Keratinocyte (primary cell): ENCODE results near the gene TBXAS1. TPM values are rescaled to one million over a fixed set of nuclear protein-coding genes. Genes with fewer than 3 reads are reported as not detected.

Experiments
- DNase-seq: peaks from one replicate; pipeline ENCODE4 v3.0.0-alpha.2; 2011; ENCODE audit warnings: low read depth, missing footprints, low spot score
- FAIRE-seq: peaks from 2 replicates; lab custom pipeline; 2011; peaks lifted over from hg19 to GRCh38; lab: Jason Lieb, UNC
- H2AFZ ChIP-seq: 2 replicates; pipeline ENCODE4 v1.6.0; 2012; ENCODE audit warnings: low read length, control low read depth, inconsistent platforms; ENCODE audit not compliant: control insufficient read depth
- H3K27ac ChIP-seq: 2 replicates; pipeline ENCODE4 v1.5.1; 2011; ENCODE audit warnings: low read length; ENCODE audit not compliant: control insufficient read depth, insufficient read depth
- H3K27me3 ChIP-seq: 3 replicates; pipeline ENCODE4 v1.6.0; 2011; ENCODE audit warnings: low read length; ENCODE audit not compliant: control insufficient read depth, insufficient read depth; ENCODE audit errors: extremely low read depth
- H3K36me3 ChIP-seq, 2 experiments: 2 replicates in 1 of 2; 3 replicates in 1 of 2; pipeline ENCODE4 v1.5.1; 2011; ENCODE audit warnings: low read length in 2 of 2, mild to moderate bottlenecking in 1 of 2; ENCODE audit not compliant: control insufficient read depth in 2 of 2, insufficient read depth in 2 of 2; ENCODE audit errors: extremely low read depth in 1 of 2
- H3K4me1 ChIP-seq: 3 replicates; pipeline ENCODE4 v1.5.1; 2011; ENCODE audit warnings: low read length; ENCODE audit not compliant: control insufficient read depth, insufficient read depth; ENCODE audit errors: extremely low read depth
- H3K4me2 ChIP-seq: 3 replicates; pipeline ENCODE4 v1.6.0; 2011; ENCODE audit warnings: low read depth, low read length; ENCODE audit not compliant: control insufficient read depth, insufficient read depth; ENCODE audit errors: extremely low read depth
- H3K4me3 ChIP-seq, 3 experiments: fragments of 200-600 bp in 1 of 3; sonication (generic) in 1 of 3; 2 replicates in 2 of 3; 3 replicates in 1 of 3; pipeline ENCODE4 v1.5.1; 2011 to 2016; ENCODE audit warnings: low read length in 3 of 3, mild to moderate bottlenecking in 3 of 3, control low read depth in 2 of 3, inconsistent platforms in 1 of 3, low read depth in 1 of 3, mixed read lengths in 1 of 3, mixed run types in 1 of 3, moderate library complexity in 1 of 3; ENCODE audit not compliant: control insufficient read depth in 2 of 3, insufficient read depth in 2 of 3; ENCODE audit errors: extremely low read depth in 1 of 3
- H3K79me2 ChIP-seq: 2 replicates; pipeline ENCODE4 v1.6.0; 2012; ENCODE audit warnings: low read length; ENCODE audit not compliant: control insufficient read depth, insufficient read depth
- H3K9ac ChIP-seq: 3 replicates; pipeline ENCODE4 v1.6.0; 2011; ENCODE audit warnings: low read length; ENCODE audit not compliant: control insufficient read depth, insufficient read depth; ENCODE audit errors: extremely low read depth
- H3K9me1 ChIP-seq: 3 replicates; pipeline ENCODE4 v1.6.0; 2011; ENCODE audit warnings: low read length; ENCODE audit not compliant: control insufficient read depth, insufficient read depth; ENCODE audit errors: extremely low read depth
- H3K9me3 ChIP-seq: 2 replicates; pipeline ENCODE4 v1.5.1; 2012; ENCODE audit warnings: low read depth, low read length; ENCODE audit not compliant: control insufficient read depth
- H4K20me1 ChIP-seq: 3 replicates; pipeline ENCODE4 v1.6.0; 2011; ENCODE audit warnings: low read length; ENCODE audit not compliant: control insufficient read depth, insufficient read depth; ENCODE audit errors: extremely low read depth
- EZH2 ChIP-seq: IDR thresholded peaks from one replicate; pipeline ENCODE4 v1.6.1; 2012; ENCODE audit warnings: inconsistent platforms, mild to moderate bottlenecking, low read length, moderate library complexity
- dilution Hi-C: fragments of 300-500 bp; cut with MboI; formaldehyde crosslinking; loops from one replicate; pipeline ENCODE4 v1.7.0; 2020; ENCODE audit warnings: low sequenced_read_pairs; ENCODE audit not compliant: extremely low pct_ligation_motif_present
- polyA plus RNA-seq, 5 experiments: library from polyadenylated mRNA; depleted of rRNA in 3 of 5; stranded (reverse) in 3 of 5; stranded (forward) in 1 of 5; unstranded in 1 of 5; fragments of >200 nt; gene quantifications; 1 replicate in 1 of 5; 2 replicates in 3 of 5; 3 replicates in 1 of 5; pipeline versions ENCODE4 v1.2.1 to v1.2.3, GENCODE V29; 2011 to 2012; ENCODE audit warnings: missing spikeins in 2 of 5, low read depth in 1 of 5, low replicate concordance in 1 of 5
- TF ChIP-seq, protein P1 (sequence below), 3 experiments: IDR thresholded peaks in 1 of 3; conservative IDR thresholded peaks in 1 of 3; optimal IDR thresholded peaks in 1 of 3; 2 replicates in 2 of 3; 3 replicates in 1 of 3; pipeline versions ENCODE3 to v1.5.1; 2011; ENCODE audit warnings: low read length in 3 of 3, mild to moderate bottlenecking in 3 of 3, moderate library complexity in 2 of 3, control low read depth in 1 of 3, inconsistent platforms in 1 of 3; ENCODE audit not compliant: insufficient read depth in 2 of 3; ENCODE audit errors: extremely low read depth in 1 of 3

The TBXAS1 gene
- polyA plus RNA-seq, 1 donor (not counting 4 experiments of a cell fraction or from before 2014, with no cell fraction given), result 2.9 TPM

DNA sequence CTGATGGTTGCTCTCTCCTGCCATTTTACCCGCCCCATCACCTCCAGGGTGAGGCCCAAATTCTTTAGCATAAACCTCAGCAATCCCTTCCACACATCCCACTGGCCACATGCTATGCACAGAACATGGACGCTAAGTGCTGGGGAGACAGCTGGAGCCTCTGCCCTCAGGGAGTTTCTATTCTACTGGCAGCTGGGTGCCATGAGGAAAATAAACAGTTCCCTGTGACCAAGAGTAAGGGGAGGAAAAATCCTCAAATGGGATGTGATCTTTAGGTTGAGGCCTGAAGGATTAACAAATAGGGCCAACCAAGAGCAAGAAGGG is 232.5 kb downstream of the TBXAS1 start:
- Histone ChIP-seq H3K27ac (peak overlapping the region; percentile 82), H3K4me3 (peak overlapping the region; percentile 70 to 86 (median 71)), H3K4me1 (peaks cover 36% of the 10 kb centered on the region), H3K9me1 (no peaks in the 10 kb centered on the region), H3K9me3 (no peaks in the 10 kb centered on the region), H4K20me1 (peaks cover 4% of the 10 kb centered on the region), H2AFZ (no peak overlapping the region), H3K36me3 (peaks cover 3 to 8% of the 10 kb centered on the region in 2 experiments), H3K9ac (peak overlapping the region; percentile 87), H3K4me2 (peak overlapping the region; percentile 85), H3K27me3 (no peaks in the 10 kb centered on the region), H3K79me2 (peaks cover 39% of the 10 kb centered on the region)
- FAIRE-seq (no peak), DNase-seq (no peak)
- dilution Hi-C loops, result no loop called here
- TF ChIP-seq, protein P1, sequence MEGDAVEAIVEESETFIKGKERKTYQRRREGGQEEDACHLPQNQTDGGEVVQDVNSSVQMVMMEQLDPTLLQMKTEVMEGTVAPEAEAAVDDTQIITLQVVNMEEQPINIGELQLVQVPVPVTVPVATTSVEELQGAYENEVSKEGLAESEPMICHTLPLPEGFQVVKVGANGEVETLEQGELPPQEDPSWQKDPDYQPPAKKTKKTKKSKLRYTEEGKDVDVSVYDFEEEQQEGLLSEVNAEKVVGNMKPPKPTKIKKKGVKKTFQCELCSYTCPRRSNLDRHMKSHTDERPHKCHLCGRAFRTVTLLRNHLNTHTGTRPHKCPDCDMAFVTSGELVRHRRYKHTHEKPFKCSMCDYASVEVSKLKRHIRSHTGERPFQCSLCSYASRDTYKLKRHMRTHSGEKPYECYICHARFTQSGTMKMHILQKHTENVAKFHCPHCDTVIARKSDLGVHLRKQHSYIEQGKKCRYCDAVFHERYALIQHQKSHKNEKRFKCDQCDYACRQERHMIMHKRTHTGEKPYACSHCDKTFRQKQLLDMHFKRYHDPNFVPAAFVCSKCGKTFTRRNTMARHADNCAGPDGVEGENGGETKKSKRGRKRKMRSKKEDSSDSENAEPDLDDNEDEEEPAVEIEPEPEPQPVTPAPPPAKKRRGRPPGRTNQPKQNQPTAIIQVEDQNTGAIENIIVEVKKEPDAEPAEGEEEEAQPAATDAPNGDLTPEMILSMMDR (optimal IDR thresholded peaks at IDR 0.05 in 1 of 3, IDR thresholded peaks at IDR 0.05 in 1 of 3, conservative IDR thresholded peaks at IDR 0.05 in 1 of 3; ENCODE audit: extremely low read depth in 1 of 3, insufficient read depth in 2 of 3, low read length in 3 of 3), result no peak
- TF ChIP-seq EZH2, result no peak

DNA sequence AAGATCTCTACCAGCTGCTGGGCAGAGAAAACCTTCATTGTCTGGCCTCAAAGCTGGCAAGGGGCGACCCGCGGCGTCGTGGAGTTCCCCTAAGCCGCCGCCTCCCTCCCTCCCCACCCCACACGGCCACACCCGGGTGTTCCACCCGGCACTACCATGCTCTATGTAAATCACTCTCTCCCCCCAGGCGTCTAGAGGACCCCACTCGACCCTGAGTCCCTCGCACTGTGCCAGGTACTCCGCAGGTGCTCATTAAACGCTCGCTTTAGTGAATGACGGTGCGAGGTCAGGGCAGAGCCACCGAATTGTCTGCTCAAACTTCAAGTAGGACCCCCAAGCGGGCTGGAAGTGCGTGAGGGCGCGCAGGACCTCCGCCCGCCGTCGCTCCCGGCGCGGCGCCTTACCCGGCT is 233.1 kb downstream of the TBXAS1 start:
- H3K36me3 ChIP-seq, result peaks cover 0 to 4% of the 10 kb centered on the region in 2 experiments
- dilution Hi-C loops, result no loop called here
- peaks cover 34% of the 10 kb centered on the region for H3K4me1 ChIP-seq
- peaks cover 4% of the 10 kb centered on the region for H4K20me1 ChIP-seq
- H3K9me1 ChIP-seq, result no peaks in the 10 kb centered on the region
- TF ChIP-seq, protein P1 (optimal IDR thresholded peaks at IDR 0.05 in 1 of 3, IDR thresholded peaks at IDR 0.05 in 1 of 3, conservative IDR thresholded peaks at IDR 0.05 in 1 of 3; ENCODE audit: extremely low read depth in 1 of 3, insufficient read depth in 2 of 3, low read length in 3 of 3), result no peak
- no peak for TF ChIP-seq EZH2
- H3K4me3 ChIP-seq, result peak overlapping the region; percentile 70 to 86 (median 71)
- H2AFZ ChIP-seq, result peak overlapping the region; percentile 70
- no peaks in the 10 kb centered on the region for H3K9me3 ChIP-seq
- H3K27ac ChIP-seq, result peak overlapping the region; percentile 82
- H3K27me3 ChIP-seq, result no peaks in the 10 kb centered on the region
- DNase-seq, result no peak
- peak overlapping the region; percentile 87 for H3K9ac ChIP-seq
- no peak for FAIRE-seq
- H3K4me2 ChIP-seq, result peak overlapping the region; percentile 85
- peaks cover 35% of the 10 kb centered on the region for H3K79me2 ChIP-seq
